Mammary epithelial cell (primary cell): Measurements from ENCODE around the gene AHRR.

ENCODE experiments used
- CTCF ChIP-seq, 2 donors: IDR thresholded peaks in 1 of 2; conservative IDR thresholded peaks in 1 of 2; 2 replicates each; pipeline ENCODE4 v1.5.1; 2011 to 2012; ENCODE audit warnings: inconsistent platforms in 2 of 2, low read length in 2 of 2, mild to moderate bottlenecking in 2 of 2, control low read depth in 1 of 2, low read depth in 1 of 2; ENCODE audit not compliant: insufficient read depth in 1 of 2; ENCODE audit errors: extremely low read depth in 1 of 2
- EZH2 ChIP-seq: IDR thresholded peaks from 2 replicates; pipeline ENCODE4 v1.6.1; 2012; ENCODE audit warnings: low read length, inconsistent platforms, borderline replicate concordance

GRCh38 chr5:422323-423232, 101.1 kb downstream of the AHRR start:
- TF ChIP-seq CTCF (conservative IDR thresholded peaks at IDR 0.05 in 1 of 2, IDR thresholded peaks at IDR 0.05 in 1 of 2; ENCODE audit: extremely low read depth in 1 of 2, insufficient read depth in 1 of 2, low read depth in 1 of 2, low read length in 2 of 2) (no peak), EZH2 (no peak)
